Heart left ventricle (tissue), 13 donors: ENCODE results near the gene IQGAP2.
A peak's percentile ranks its signal among the peaks of the same experiment; 100 is the strongest.

Source experiments
- CTCF ChIP-seq, 12 donors: fragments of 200-600 bp; sonication (generic) in 4 of 12; IDR thresholded peaks; one replicate each; pipeline versions ENCODE4 v1.5.0 to v1.8.0; 2018 to 2022; ENCODE audit warnings: antibody characterized with exemption in 12 of 12, mild to moderate bottlenecking in 5 of 12
- POLR2A ChIP-seq, 2 donors: fragments of 450-650 bp; IDR thresholded peaks; one replicate each; pipeline ENCODE4 v1.6.1; 2017; ENCODE audit warnings: antibody characterized with exemption in 2 of 2, mild to moderate bottlenecking in 2 of 2, moderate library complexity in 2 of 2
- donor health status: ischemic (EF 13 %, LVEDD 7.1; RV severe dilation, severe dysfunction).
- donor health status: DM: no; HTN: yes; CAD: no.
- donor health status: DM: no; HTN: no; CAD: no.
- donor health status: ischemic (EF 25% LVEDD 6.9; RV normal size, moderate dysfunction).
- donor health status: ischemic (EF 25% LVEDD 5.7; RV mildly dilated, moderate dysfunction).
- donor health status: ischemic (EF 35%, LVEDD 5.7; RV mildly dilated, moderate dysfunction).
- donor health status: nonischemic (EF 11% LVEDD 7.7; RV severe dilation, severe dysfunction).
- donor health status: DM: yes; HTN: yes; CAD: no.
- donor health status: PGD.
- donor health status: ischemic (EF 29% LVEDD 5.4; RV normal size, mild dysfunction).
- donor health status: nonischemic (EF 23%, LVEDD 6.1; RV moderate dilation, normal function).

- TF ChIP-seq CTCF (IDR thresholded peaks at IDR 0.05) (peak; percentile 35 to 76 (median 58)), POLR2A (IDR thresholded peaks at IDR 0.05) (no peak)
These were observed 312.8 kb downstream of the IQGAP2 start, which contains the start of gene F2R for GRCh38 chr5:76715736-76716455.
